Fibroblast of pulmonary artery (primary cell): Measurements from ENCODE around the gene PCDHB7.
"Not testable (repeated sequence)": the region's sequence is repeated elsewhere in the genome, so short reads cannot be mapped to it uniquely, and the experiment has no call there.

ENCODE experiments used
- DNase-seq: peaks from one replicate; pipeline ENCODE4 v3.0.0-alpha.2; 2010; ENCODE audit warnings: low read depth
- H3K4me3 ChIP-seq: replicated peaks from 2 replicates; pipeline ENCODE4 v1.5.1; 2011; ENCODE audit warnings: low read depth, mild to moderate bottlenecking, control low read depth, low read length, moderate library complexity
- TF ChIP-seq, protein P1 (sequence below): IDR thresholded peaks from 2 replicates; pipeline ENCODE4 v1.5.1; 2011; ENCODE audit warnings: mild to moderate bottlenecking, control low read depth, low read length, inconsistent platforms; ENCODE audit errors: missing control alignments

The PCDHB7 gene

DNA sequence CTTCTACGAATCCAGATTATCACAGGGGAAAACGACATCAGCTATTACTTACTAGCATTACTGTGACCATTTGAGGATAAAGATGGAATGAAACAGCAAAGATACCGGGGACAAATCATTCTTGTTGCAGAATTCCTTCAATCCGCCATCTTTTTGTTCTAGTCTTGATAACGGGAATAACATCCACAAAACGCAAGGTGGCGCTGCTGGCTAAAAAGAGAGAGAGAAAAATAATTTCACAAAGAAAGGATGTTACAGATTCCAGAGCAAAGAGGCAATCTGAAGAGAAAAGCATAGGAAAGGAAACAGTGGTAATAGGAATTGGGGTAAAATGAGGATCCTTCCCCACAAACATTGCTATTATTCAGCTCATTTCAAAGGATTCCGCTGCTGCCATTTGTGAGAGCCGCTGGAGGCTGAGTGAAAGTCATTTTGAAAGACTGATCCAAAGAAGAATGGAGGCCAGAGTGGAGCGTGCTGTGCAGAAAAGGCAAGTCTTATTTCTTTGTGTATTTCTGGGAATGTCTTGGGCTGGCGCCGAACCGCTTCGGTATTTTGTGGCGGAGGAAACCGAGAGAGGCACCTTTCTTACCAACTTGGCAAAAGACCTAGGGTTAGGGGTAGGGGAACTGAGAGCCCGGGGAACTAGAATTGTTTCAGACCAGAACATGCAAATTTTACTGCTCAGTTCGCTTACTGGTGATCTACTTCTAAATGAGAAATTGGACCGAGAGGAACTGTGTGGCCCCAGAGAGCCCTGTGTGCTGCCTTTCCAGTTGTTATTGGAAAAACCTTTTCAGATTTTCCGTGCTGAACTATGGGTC lies at the start of gene PCDHB7:
Gene PCDHB7 (plus strand): TSS at position 264 of the 824 bp plus-strand sequence. CDS start 192 bp downstream, at position 456.
- peak; percentile 12 for DNase-seq
- H3K4me3 ChIP-seq = no peak within 1 kb of the TSS
- TF ChIP-seq, protein P1, sequence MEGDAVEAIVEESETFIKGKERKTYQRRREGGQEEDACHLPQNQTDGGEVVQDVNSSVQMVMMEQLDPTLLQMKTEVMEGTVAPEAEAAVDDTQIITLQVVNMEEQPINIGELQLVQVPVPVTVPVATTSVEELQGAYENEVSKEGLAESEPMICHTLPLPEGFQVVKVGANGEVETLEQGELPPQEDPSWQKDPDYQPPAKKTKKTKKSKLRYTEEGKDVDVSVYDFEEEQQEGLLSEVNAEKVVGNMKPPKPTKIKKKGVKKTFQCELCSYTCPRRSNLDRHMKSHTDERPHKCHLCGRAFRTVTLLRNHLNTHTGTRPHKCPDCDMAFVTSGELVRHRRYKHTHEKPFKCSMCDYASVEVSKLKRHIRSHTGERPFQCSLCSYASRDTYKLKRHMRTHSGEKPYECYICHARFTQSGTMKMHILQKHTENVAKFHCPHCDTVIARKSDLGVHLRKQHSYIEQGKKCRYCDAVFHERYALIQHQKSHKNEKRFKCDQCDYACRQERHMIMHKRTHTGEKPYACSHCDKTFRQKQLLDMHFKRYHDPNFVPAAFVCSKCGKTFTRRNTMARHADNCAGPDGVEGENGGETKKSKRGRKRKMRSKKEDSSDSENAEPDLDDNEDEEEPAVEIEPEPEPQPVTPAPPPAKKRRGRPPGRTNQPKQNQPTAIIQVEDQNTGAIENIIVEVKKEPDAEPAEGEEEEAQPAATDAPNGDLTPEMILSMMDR = peak; percentile 31

DNA sequence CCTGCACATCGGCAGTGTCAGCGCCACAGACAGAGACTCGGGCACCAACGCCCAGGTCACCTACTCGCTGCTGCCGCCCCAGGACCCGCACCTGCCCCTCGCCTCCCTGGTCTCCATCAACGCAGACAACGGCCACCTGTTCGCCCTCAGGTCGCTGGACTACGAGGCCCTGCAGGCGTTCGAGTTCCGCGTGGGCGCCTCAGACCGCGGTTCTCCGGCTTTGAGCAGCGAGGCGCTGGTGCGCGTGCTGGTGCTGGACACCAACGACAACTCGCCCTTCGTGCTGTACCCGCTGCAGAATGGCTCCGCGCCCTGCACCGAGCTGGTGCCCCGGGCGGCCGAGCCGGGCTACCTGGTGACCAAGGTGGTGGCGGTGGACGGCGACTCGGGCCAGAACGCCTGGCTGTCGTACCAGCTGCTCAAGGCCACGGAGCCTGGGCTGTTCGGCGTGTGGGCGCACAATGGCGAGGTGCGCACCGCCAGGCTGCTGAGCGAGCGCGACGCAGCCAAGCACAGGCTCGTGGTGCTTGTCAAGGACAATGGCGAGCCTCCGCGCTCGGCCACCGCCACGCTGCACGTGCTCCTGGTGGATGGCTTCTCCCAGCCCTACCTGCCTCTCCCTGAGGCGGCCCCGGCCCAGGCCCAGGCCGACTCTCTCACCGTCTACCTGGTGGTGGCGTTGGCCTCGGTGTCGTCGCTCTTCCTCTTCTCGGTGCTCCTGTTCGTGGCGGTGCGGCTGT lies 48.9 kb upstream of the PCDHB7 start:
- not testable (repeated sequence) for H3K4me3 ChIP-seq, DNase-seq

DNA sequence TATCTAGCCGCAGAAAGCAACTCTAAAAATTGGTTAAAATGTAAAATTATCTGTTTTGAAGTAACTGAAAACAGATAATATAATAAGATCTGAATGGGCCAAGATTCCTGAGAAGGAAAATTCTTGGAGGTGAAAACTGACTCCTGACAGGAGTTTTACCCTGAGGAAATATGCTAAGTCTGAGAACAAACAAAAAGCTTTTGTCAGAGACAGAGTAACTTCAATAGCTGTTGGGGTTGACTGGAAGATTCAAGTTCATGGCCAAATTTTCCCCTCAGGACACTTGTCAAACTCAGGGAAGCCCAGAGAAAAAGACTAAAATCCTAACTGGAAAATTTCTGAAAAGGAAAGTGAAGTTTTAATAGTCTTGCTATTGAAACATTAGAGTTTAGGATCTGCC lies 45.1 kb upstream of the PCDHB7 start:
- H3K4me3 ChIP-seq = no peak overlapping the region
- TF ChIP-seq, protein P1 = no peak
- DNase-seq = no peak

DNA sequence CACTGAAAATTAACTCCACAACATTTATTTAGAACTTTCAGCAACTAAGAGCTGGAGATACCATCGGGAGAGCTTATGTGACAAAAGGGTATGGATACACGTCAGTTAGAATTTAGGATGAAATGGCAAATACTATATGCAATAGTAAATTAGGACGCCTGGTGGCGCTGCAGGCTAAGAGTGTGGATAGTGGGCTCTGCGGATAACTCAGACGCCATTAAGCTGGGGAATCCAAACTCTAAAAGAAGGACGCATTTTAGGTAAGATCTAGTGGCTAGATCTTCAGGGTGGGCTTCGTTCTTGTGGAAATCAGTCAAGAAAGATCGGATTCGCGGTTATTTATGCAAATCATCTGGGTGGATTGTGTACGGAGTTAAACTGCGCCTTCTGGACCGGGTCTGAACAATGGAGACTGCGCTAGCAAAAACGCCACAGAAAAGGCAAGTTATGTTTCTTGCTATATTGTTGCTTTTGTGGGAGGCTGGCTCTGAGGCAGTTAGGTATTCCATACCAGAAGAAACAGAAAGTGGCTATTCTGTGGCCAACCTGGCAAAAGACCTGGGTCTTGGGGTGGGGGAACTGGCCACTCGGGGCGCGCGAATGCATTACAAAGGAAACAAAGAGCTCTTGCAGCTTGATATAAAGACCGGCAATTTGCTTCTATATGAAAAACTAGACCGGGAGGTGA lies 37.3 kb upstream of the PCDHB7 start, which contains the start of gene PCDHB5:
Gene PCDHB5 (plus strand): TSS at position 177 of the 688 bp plus-strand sequence. CDS start 229 bp downstream, at position 406.
- DNase-seq = peak; percentile 27
- peak within 1 kb of the TSS; percentile 41 for H3K4me3 ChIP-seq
- TF ChIP-seq, protein P1 = peak; percentile 27

DNA sequence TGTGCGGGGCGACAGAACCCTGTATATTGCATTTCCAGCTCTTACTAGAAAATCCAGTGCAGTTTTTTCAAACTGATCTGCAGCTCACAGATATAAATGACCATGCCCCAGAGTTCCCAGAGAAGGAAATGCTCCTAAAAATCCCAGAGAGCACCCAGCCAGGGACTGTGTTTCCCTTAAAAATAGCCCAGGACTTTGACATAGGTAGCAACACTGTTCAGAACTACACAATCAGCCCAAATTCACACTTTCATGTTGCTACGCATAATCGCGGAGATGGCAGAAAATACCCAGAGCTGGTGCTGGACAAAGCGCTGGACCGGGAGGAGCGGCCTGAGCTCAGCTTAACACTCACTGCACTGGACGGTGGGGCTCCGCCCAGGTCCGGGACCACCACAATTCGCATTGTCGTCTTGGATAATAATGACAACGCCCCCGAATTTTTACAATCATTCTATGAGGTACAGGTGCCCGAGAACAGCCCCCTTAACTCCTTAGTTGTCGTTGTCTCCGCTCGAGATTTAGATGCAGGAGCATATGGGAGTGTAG lies 36.7 kb upstream of the PCDHB7 start:
- peak overlapping the region; percentile 41 for H3K4me3 ChIP-seq
- TF ChIP-seq, protein P1 = no peak
- no peak for DNase-seq

DNA sequence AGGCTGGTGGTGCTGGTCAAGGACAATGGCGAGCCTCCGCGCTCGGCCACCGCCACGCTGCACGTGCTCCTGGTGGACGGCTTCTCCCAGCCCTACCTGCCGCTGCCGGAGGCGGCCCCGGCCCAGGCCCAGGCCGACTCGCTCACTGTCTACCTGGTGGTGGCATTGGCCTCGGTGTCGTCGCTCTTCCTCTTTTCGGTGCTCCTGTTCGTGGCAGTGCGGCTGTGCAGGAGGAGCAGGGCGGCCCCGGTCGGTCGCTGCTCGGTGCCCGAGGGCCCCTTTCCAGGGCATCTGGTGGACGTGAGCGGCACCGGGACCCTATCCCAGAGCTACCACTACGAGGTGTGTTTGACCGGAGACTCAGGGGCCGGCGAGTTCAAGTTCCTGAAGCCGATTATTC lies 35.1 kb upstream of the PCDHB7 start:
- DNase-seq, H3K4me3 ChIP-seq: not testable (repeated sequence)

DNA sequence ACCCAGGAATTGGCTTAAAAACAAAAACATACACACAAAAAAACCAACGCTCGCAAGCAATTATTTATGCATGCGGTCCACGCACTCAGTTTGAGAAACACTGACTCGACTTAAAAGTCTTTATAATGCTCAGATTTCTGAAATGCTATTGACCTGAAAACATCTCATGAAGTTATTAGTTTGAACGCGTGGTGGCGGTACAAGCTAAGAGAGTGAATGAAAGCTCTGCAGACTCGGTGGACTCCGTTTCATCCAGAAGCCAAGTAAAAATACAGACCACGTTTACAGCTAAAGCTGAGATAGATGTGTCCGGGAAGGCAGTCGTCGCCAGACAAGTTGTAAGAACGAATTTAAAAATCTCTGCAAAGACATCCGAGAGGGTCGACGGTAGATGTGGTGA lies 22.6 kb upstream of the PCDHB7 start, which contains the start of gene PCDHB6:
Gene PCDHB6 (plus strand): TSS at position 246 of the 400 bp plus-strand sequence. CDS start 201 bp downstream, outside the sequence.
- TF ChIP-seq, protein P1 = no peak
- peak; percentile 6 for DNase-seq
- no peak within 1 kb of the TSS for H3K4me3 ChIP-seq
